ENCODE measurements around the gene DGUOK.

The DGUOK gene

DNA sequence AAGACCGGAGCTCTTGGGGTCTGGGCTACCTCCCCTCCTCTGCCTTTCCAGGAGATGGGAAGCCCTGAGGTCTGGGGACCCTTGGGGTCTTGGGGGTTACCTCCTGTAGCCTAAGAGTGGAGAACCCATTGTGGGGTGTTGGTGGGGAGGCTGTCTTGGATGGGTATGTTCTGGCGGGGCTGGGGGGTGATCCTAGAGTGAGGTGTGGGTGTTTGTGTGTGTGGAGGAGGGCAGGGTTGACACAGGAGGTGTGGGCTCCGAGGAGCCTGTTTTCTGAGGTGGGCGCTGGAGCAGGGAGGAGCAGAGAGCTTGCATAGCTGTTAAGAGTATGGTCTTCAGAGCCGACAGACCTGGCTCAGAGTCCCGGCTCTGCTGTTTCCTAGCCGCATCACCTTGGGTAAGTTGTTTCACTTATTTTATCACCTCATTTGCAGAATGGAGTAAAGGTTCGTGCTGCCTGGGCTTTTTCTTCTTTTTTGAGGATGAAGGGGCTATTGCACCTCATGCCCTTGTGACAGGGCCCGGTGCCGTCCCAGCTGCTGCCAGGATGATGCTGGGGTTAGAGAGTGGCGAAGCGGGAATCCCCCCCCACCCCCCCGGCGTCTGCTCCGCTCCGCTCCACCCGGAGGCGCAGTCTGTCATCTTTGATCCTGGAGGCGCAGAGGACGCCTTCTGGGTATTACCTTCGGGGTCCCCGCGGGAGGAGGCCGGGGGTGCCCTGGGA lies 75.3 kb downstream of the DGUOK start:
- DNase-seq: no peak

DNA sequence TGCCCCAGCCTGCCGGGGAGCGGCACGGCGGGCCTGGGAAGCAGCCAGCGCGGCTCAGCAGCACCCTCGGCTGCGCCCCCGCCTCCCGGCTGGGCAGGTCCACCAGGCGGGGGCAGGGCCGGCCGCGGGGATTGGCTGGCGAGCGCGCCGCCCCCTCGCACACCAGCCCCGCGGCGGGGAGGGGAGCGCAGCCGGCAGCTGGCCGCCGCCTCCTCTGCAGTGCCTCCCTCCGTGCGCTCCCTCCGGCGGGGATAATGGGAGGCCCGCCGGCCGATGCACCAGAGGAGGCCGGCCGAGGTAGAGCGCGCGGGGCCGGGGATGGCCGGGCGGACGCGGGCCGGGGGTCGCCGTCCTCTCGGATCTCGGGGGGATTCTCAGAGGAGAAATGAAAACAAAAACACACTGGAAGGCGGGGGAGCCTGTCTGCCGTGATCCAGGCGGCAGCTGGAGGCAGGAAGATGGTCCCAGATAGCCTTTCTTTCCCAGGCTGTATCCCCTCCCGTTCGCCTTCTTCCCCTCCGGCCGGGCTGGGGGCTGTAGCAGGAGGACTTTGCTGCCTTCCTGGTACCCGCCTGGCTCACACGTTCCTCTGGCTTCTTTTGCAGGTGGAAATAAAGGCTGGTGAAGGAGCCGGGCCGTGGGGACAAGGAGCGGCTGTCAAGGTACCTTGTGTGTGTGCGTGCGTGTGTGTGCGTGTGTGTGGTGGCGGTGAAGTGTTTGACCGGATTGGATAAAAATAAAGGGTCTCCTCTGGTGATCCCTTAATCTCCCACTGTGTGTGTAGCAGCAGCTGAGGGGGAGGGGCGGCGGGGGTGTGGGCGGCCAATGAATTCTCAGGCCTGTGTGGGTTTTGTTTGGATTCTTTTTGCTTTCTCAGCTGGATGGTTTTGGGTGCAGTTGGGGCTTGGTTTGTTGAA lies 76.1 kb downstream of the DGUOK start:
- DNase-seq: peak; percentile 86 to 92

DNA sequence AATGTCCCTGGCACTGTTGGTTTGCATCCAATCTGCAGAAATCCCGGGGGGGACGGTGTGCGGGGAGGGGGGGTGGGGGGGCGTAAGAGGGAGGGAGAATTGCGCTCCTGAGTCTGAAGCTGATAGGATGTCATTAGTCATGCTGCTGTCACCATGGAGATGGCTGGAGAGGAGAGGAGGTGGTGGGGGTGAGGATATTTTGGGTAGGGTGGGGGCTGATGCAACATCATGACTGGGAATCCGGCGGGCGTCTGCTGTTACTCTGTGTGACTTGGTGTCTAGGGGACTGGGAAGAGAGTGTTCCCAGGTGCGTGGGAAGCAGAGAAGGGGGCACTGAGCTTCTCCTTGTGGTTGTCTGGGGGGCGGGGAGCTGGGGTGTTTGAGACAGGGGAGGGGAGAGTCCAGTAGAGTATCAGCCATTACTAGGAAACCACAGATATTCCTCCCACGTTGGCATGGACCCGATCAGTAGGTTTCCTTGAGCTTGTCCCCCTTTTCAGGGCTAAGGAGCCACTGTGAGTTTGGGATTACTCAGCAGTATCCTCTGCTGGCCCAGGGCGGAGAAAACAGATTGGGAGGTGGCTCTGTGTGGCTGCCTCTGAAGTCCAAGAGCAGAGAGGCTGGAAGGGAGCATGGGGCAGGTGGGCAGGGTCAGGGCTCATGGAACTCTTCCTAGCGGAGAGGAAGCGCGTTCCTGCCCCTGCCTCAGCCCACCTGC lies 77.0 kb downstream of the DGUOK start:
- no peak for DNase-seq

DNA sequence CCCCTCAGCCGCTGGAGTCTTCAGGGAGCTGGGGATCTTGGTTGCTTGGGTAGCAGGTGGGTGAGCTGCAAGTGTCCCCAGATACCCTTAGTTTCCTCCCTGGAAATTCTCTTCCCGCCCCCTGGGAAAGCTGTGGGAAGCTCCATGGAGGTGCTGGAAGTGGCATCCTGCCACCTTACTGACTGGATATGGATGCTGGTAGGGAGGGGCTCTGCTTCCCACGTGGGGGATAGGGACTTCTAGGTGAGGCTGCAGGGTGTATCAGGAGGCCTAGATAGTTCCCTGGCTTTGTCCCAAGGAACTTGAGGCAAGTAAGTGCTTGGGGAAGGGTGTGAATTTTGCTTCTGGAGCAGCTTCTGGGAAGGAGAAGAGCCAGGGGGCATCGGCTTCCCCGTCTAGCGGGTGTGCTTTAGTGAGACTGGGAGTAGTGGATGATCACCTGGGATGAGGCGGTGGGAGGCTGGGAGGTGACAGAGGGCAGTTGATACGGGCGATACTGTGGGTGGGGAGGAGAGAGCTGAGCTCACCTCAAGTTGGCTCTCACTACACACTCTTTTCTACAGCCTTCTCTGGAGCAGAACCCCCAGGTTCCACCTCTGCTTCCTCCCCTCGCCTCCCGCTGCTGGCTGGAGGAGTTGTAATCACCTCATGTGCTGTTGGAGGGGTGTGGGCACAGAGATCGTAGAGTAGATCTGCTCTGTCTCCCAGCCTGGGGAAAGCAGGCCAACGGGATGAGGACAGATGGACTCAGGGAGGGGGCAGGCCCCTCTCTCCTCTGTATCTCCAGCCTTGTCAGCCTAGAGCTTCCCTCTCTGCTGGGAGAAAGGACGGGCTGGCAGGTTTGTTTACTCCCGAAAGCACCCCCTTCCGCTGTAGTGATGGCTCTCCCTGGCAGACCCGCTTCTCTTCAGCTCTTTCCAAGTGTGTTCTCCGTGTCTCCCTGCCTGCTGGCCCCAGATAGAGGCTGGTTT lies 77.8 kb downstream of the DGUOK start:
- DNase-seq: no peak

DNA sequence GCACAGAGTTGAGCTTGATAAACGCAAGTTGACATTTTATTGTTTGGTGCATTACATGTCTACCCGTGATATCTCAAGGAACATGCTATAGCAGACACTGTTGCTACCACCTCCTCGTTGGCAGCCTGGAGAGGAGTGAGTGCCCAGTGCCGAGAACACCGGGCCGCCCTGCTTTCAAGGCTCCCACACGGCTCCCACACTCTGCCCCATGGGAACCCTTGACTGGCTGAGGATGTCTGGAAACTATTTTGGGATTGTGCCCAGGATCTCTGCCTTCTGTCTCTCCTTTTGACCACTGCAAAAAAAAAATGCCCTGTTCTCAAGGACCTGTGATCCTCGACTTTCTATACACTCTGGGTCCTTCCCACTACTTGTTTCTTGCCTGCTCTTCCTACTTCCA lies 79.1 kb downstream of the DGUOK start:
- DNase-seq: no peak

DNA sequence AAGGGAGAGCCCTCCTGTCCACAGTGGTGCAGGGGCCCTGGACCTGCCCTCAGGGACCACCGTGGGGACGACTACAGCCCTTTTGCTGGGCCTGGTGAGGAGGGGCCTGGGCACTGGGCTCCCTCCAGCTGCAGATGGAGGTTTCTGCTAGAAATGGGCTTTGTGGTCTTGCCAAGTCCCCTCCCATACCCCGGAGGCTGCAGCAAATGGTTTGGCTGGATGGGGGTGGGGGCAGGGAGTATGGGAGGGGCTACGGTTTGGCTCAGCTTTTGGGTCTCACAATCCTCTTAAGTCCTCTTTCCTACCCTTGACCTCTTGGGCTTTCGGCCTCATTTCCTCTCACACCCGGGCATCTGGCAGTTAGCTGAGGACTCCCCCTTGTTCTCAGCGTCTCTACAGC lies 79.8 kb downstream of the DGUOK start:
- DNase-seq: no peak

DNA sequence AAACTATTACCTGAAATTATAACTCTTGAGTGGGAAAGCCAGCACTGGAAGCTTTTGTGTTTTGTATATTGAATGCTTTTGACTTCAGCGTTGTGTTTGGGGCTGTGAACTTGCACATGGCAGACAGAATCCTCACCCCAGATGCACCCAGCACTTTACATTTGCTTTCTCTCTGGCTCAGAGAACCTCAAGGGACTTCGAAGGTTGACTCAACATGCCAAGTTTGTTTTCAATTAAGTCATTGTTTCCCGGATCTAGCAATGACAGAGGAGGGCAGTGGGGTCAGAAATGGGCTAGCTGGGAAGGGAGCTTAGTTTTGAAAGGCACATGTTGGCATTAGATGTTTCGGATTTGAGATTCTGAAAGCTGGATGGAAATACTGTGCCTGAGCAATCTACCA lies 80.4 kb downstream of the DGUOK start:
- no peak for DNase-seq

DNA sequence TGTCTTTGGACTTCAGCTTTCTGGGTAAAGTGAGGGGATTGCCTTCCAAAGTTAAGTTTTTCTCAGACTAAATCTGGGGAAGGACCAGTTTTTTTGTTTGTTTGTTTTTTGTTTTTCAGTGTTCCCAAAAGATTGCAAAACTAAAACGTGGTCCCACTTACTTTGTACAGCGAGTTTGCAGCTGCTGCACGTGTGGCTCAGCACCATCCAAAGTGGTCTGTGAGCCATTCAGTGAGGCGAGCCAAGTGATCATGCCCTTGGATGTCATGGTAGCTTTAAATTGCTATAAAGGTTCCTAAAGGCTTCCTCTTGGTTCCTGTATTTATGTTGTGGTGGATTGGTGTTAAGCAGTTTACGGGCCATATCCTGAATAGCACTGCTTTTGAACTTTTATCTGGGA lies 81.0 kb downstream of the DGUOK start:
- DNase-seq: no peak

All from NCI-H2081 (cell line).